ENCODE data around the gene HMX3. TPM values are rescaled to one million over a fixed set of nuclear protein-coding genes. Genes with fewer than 3 reads are reported as not detected.

Gene HMX3
- total RNA-seq, 4 donors from 2014 or later = 1.3 TPM; not detected in 3

DNA sequence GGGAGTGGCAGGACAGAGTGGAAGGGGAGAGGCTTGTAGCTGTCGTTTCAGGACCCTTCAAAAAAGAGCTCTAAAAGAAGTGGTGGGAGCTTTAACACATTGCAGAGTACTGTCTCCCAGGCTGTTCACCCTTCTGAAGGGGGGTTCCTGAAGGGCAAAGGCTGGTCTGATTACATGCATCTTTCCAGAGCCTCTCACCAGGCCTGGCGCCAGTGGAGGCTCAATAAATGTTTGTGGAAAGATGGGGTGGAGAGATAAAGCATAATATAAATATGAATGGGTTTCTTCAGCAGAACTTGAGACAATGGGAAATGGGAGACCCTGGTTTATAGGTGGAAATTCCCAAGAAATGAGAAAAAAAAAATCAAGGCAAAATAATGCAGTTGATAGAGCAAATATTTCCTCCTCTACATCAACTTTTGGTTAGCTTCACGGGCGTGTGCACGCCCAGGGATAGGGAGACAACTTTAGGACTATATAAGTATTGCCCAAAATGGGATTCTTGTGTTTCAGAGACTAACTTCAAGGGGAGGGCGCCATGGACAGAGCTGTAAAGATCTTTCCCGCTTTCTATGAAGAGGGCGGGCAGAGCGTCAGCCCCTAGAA, 17.8 kb downstream of the HMX3 start:
- TF ChIP-seq CTCF (IDR thresholded peaks at IDR 0.05) = no peak
- DNase-seq (ENCODE audit: low spot score) (no peak), ATAC-seq (ENCODE audit: low FRiP score) (no peak)

GRCh38 chr10:123154092-123154710, 18.4 kb downstream of the HMX3 start, which contains the start of gene BUB3:
Gene BUB3, plus strand, starts transcription at chr10:123154402. Its CDS starts 516 bp downstream, at chr10:123154918.
- no peak for TF ChIP-seq CTCF (IDR thresholded peaks at IDR 0.05)
- DNase-seq (ENCODE audit: low spot score) = peak; percentile 78

DNA sequence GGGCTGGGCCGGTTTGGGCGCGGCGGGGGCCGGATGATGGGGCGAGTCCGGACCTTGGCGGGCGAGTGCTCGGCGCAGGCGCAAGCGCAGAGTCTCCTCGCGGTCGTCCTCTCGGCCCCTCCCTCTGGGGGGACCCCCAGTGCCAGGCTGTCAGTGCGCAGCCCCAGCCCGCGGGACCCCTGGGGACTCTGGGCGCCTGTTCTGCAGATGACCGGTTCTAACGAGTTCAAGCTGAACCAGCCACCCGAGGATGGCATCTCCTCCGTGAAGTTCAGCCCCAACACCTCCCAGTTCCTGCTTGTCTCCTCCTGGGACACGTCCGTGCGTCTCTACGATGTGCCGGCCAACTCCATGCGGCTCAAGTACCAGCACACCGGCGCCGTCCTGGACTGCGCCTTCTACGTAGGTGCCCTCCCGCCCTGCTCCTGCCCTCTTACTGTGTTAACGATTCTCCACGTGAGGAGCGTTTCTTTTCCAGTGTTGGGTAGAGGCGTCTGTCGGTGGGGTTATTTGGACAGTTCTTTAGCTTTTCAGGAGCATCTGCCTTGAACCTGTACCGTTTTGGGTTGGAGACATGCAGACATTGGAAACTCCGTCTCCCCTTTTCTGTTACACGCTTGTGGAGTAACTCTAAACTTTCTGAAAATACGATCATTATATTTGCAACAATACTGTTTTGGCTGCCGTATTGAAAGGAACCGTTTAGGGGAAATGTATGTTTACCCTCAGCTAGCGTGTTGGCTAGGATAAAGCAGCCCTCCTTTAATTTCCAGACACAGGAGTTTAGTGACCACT, 19.1 kb downstream of the HMX3 start:
- no peak for TF ChIP-seq CTCF (IDR thresholded peaks at IDR 0.05)
- ATAC-seq (ENCODE audit: low FRiP score) (peak; percentile 72), DNase-seq (ENCODE audit: low spot score) (no peak)

More at GRCh38 chr10:123154092-123154710, 18.4 kb downstream of the HMX3 start, which contains the start of gene BUB3:
- peak; percentile 99 for ATAC-seq (ENCODE audit: low FRiP score)

DNA sequence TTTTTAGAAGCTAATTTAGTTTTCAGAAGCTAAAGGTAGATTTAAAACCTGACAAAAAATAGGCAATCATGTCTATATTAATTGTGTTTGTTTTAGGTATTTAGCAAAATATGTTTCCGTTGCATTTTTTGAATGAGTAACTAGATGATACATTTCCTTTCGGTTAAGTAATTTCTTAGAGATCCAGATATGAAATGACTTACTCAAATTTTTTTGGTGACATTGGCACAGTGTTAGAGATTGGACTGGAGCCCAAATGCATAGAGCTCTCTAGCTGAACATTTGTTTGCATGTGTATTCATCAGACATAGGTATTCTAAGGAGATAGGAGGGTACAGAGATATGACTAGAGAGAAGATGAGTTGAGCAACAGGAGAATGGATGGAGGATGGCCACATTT, 20.3 kb downstream of the HMX3 start:
- ATAC-seq (ENCODE audit: low FRiP score) (no peak), DNase-seq (ENCODE audit: low spot score) (no peak)
- no peak for TF ChIP-seq CTCF (IDR thresholded peaks at IDR 0.05)

DNA sequence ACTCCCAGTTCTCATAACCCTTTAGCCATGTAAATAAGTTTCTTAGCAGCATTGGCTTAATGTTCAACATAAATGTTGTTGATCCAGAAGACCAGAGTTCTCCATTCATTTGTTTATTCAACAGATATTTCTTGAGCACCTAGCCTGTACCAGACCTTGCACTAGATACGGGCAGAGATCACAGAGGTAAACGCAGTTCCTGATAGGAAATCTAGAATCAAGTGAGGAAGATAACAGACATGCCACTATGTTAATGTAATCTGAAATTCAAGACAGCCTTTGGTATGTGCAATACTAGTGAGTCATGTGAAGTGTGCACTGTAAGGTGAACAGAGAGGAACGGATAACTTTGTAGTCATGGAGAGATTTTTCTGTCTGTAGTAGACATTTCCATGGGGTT, 21.4 kb downstream of the HMX3 start:
- ATAC-seq (ENCODE audit: low FRiP score) (no peak), DNase-seq (ENCODE audit: low spot score) (no peak)
- no peak for TF ChIP-seq CTCF (IDR thresholded peaks at IDR 0.05)

DNA sequence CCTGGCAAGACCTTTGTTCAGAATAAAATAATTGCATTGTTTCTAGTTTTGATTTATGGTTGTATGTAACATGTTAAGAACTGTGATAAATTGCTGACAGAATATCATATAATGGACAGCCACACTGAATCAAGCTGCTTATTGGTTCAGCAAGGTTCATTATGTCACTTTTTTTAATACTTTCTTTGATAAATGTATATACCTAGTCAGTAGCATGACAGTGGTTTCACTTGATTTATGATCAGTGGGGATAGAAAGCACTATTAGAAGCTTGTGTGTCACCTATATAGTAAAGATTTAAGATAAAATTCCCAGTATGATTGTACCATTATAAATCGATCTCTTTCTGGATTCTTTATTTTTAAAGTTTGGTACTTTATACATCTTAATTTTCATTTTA, 22.9 kb downstream of the HMX3 start:
- DNase-seq (ENCODE audit: low spot score) (no peak), ATAC-seq (ENCODE audit: low FRiP score) (no peak)
- no peak for TF ChIP-seq CTCF (IDR thresholded peaks at IDR 0.05)

Data from omental fat pad (tissue), 4 donors.